CD14-positive monocyte (primary cell): ENCODE measurements around the gene AMOTL1. TPM values are rescaled to one million over a fixed set of nuclear protein-coding genes. Genes with fewer than 3 reads are reported as not detected.

Experiments used
- DNase-seq, 3 donors: peaks; one replicate each; pipeline ENCODE4 v3.0.0-alpha.2; 2011 to 2022
- H2AFZ ChIP-seq: 2 replicates; pipeline ENCODE4 v1.6.0; 2012; ENCODE audit warnings: mild to moderate bottlenecking, low read depth, low read length, inconsistent platforms; ENCODE audit not compliant: insufficient read depth, poor library complexity, severe bottlenecking
- H3K27ac ChIP-seq, 2 donors: 1 replicate in 1 of 2; 2 replicates in 1 of 2; pipeline ENCODE4 v1.5.1; 2012 to 2013; ENCODE audit warnings: low read length in 2 of 2, control low read depth in 1 of 2, inconsistent platforms in 1 of 2, low read depth in 1 of 2, mild to moderate bottlenecking in 1 of 2
- H3K27me3 ChIP-seq, 2 donors: one replicate each; pipeline versions ENCODE4 v1.6.0 to v1.6.1; 2011 to 2013; ENCODE audit warnings: low read length in 2 of 2; ENCODE audit not compliant: control insufficient read depth in 2 of 2, insufficient read depth in 2 of 2
- H3K36me3 ChIP-seq, 2 donors: replicated peaks in 1 of 2; 1 replicate in 1 of 2; 2 replicates in 1 of 2; pipeline versions ENCODE4 v1.5.1 to v1.6.1; 2012 to 2013; ENCODE audit warnings: low read length in 2 of 2, control low read depth in 1 of 2, inconsistent platforms in 1 of 2, mild to moderate bottlenecking in 1 of 2; ENCODE audit not compliant: insufficient read depth in 2 of 2, control insufficient read depth in 1 of 2
- H3K4me1 ChIP-seq, 2 donors: 1 replicate in 1 of 2; 2 replicates in 1 of 2; pipeline versions ENCODE4 v1.5.1 to v1.6.1; 2012 to 2013; ENCODE audit warnings: low read length in 2 of 2, control low read depth in 1 of 2, inconsistent platforms in 1 of 2, mild to moderate bottlenecking in 1 of 2, moderate library complexity in 1 of 2; ENCODE audit not compliant: insufficient read depth in 2 of 2, control insufficient read depth in 1 of 2
- H3K4me2 ChIP-seq: replicated peaks from 2 replicates; pipeline ENCODE3; 2012; ENCODE audit warnings: low read length, moderate library complexity, mild to moderate bottlenecking; ENCODE audit not compliant: poor library complexity, severe bottlenecking; ENCODE audit errors: extremely low read depth
- H3K4me3 ChIP-seq, 3 experiments: fragments of 200-600 bp in 1 of 3; sonication (generic) in 1 of 3; replicated peaks in 1 of 3; 1 replicate in 2 of 3; 2 replicates in 1 of 3; pipeline ENCODE4 v1.5.1; 2011 to 2013; ENCODE audit warnings: low read length in 3 of 3, mild to moderate bottlenecking in 3 of 3, control low read depth in 2 of 3, low read depth in 2 of 3, inconsistent platforms in 1 of 3, moderate library complexity in 1 of 3
- H3K79me2 ChIP-seq: 2 replicates; pipeline ENCODE4 v1.6.0; 2012; ENCODE audit warnings: mild to moderate bottlenecking, control low read depth, inconsistent platforms, low read length, moderate library complexity; ENCODE audit not compliant: insufficient read depth
- H3K9ac ChIP-seq: 2 replicates; pipeline ENCODE4 v1.6.0; 2017; ENCODE audit warnings: low read length, mild to moderate bottlenecking; ENCODE audit not compliant: insufficient read depth, poor library complexity, severe bottlenecking
- H3K9me3 ChIP-seq, 2 donors: replicated peaks in 1 of 2; 1 replicate in 1 of 2; 2 replicates in 1 of 2; pipeline versions ENCODE4 v1.5.1 to v1.6.1; 2012 to 2013; ENCODE audit warnings: low read length in 2 of 2, control low read depth in 1 of 2; ENCODE audit not compliant: control insufficient read depth in 1 of 2, insufficient read depth in 1 of 2
- H4K20me1 ChIP-seq: 2 replicates; pipeline ENCODE4 v1.6.0; 2012; ENCODE audit warnings: mild to moderate bottlenecking, low read length, control low read depth, moderate library complexity; ENCODE audit not compliant: insufficient read depth
- H3K27ac Mint-ChIP-seq, 7 donors: one replicate each; pipeline ENCODE4 v1.8.0; 2020; ENCODE audit warnings: mild to moderate bottlenecking in 7 of 7, mixed read lengths in 7 of 7, moderate library complexity in 6 of 7, inconsistent platforms in 2 of 7
- H3K27me3 Mint-ChIP-seq, 3 donors: one replicate each; pipeline ENCODE4 v1.8.0; 2021 to 2022; ENCODE audit warnings: low read depth in 3 of 3, mild to moderate bottlenecking in 3 of 3, mixed read lengths in 3 of 3, moderate library complexity in 3 of 3, inconsistent platforms in 1 of 3
- H3K36me3 Mint-ChIP-seq, 2 donors: one replicate each; pipeline ENCODE4 v1.8.0; 2020; ENCODE audit warnings: mixed read lengths in 2 of 2, inconsistent platforms in 1 of 2, mild to moderate bottlenecking in 1 of 2
- H3K4me1 Mint-ChIP-seq: one replicate; pipeline ENCODE4 v1.8.0; 2020; ENCODE audit warnings: mild to moderate bottlenecking, mixed read lengths
- H3K4me3 Mint-ChIP-seq, 2 donors: one replicate each; pipeline ENCODE4 v1.8.0; 2020; ENCODE audit warnings: mild to moderate bottlenecking in 2 of 2, mixed read lengths in 2 of 2, moderate library complexity in 1 of 2
- H3K9me3 Mint-ChIP-seq, 7 donors: one replicate each; pipeline ENCODE4 v1.8.0; 2020 to 2022; ENCODE audit warnings: mixed read lengths in 7 of 7, mild to moderate bottlenecking in 6 of 7, moderate library complexity in 6 of 7, inconsistent platforms in 2 of 7
- CTCF ChIP-seq: fragments of 200-600 bp; IDR thresholded peaks from one replicate; pipeline ENCODE4 v1.8.0; 2022; ENCODE audit warnings: antibody characterized with exemption, mild to moderate bottlenecking
- WGBS: methylation state at CpG from one replicate; pipeline ENCODE4 v1.1.5; 2013; ENCODE audit warnings: missing lambda C conversion rate; ENCODE audit not compliant: insufficient coverage; 5-methylcytosine and 5-hydroxymethylcytosine counted together
- intact Hi-C, 2 donors: fragments of 100-400 bp; cut with micrococcal nuclease; formaldehyde crosslinking; loops; one replicate each; pipeline versions ENCODE4 v1.15.0 to v1.15.1; 2023
- polyA plus RNA-seq, 3 donors: library from polyadenylated mRNA; depleted of rRNA in 1 of 3; unstranded in 2 of 3; stranded (reverse) in 1 of 3; fragments of 300-500 nt in 2 of 3; fragments of >200 nt in 1 of 3; fragmentation: Illumina TruSeq in 2 of 3; gene quantifications; 1 replicate in 2 of 3; 2 replicates in 1 of 3; pipeline ENCODE4 v1.2.3, GENCODE V29; 2012 to 2021

AMOTL1 gene
- polyA plus RNA-seq, 3 donors, result 0.41 to 0.66 (median 0.46) TPM

GRCh38 chr11:94857337-94857736 lies 89.2 kb downstream of the AMOTL1 start:
- H3K4me1 ChIP-seq, result no peaks in the 10 kb centered on the region
- H3K4me1 Mint-ChIP-seq, result no peaks in the 10 kb centered on the region
- intact Hi-C loops, result no loop called here
- no peak overlapping the region for H3K4me3 ChIP-seq
- no CpG with 5 or more reads among the region's 2 CpGs for WGBS
- H2AFZ ChIP-seq, result no peak overlapping the region
- H3K4me3 Mint-ChIP-seq, result no peak overlapping the region
- no peaks in the 10 kb centered on the region for H3K79me2 ChIP-seq
- H3K36me3 Mint-ChIP-seq, result peaks cover 29 to 59% of the 10 kb centered on the region in 2 donors
- H3K4me2 ChIP-seq, result no peak overlapping the region
- no peaks in the 10 kb centered on the region for H4K20me1 ChIP-seq
- H3K9me3 Mint-ChIP-seq, result no peaks in the 10 kb centered on the region
- no peaks in the 10 kb centered on the region for H3K9me3 ChIP-seq
- no peak overlapping the region for H3K27ac ChIP-seq
- no peak overlapping the region for H3K27ac Mint-ChIP-seq
- DNase-seq, result no peak
- no peaks in the 10 kb centered on the region for H3K27me3 ChIP-seq
- no peak overlapping the region for H3K9ac ChIP-seq
- TF ChIP-seq CTCF, result no peak
- H3K36me3 ChIP-seq, result peaks cover 2 to 38% of the 10 kb centered on the region in 2 donors
- peaks cover 0 to 3% (median 2%) of the 10 kb centered on the region in 3 donors for H3K27me3 Mint-ChIP-seq

GRCh38 chr11:94858012-94858705 lies 90.0 kb downstream of the AMOTL1 start:
- H3K27me3 Mint-ChIP-seq, result peaks cover 0 to 3% (median 2%) of the 10 kb centered on the region in 3 donors
- H3K9me3 Mint-ChIP-seq, result no peaks in the 10 kb centered on the region
- H3K36me3 Mint-ChIP-seq, result peaks cover 29 to 57% of the 10 kb centered on the region in 2 donors

More at GRCh38 chr11:94858012-94858705, 90.0 kb downstream of the AMOTL1 start:
- WGBS, result 97% methylated on average over 3 of the region's 4 CpGs
- H3K27ac Mint-ChIP-seq, result no peak overlapping the region
- peaks cover 2 to 38% of the 10 kb centered on the region in 2 donors for H3K36me3 ChIP-seq
- no peak for TF ChIP-seq CTCF
- intact Hi-C loops, result no loop called here
- H3K9ac ChIP-seq, result no peak overlapping the region
- H3K9me3 ChIP-seq, result no peaks in the 10 kb centered on the region
- no peak overlapping the region for H2AFZ ChIP-seq
- no peak overlapping the region for H3K4me3 ChIP-seq
- H3K4me3 Mint-ChIP-seq, result no peak overlapping the region
- H3K27ac ChIP-seq, result no peak overlapping the region
- no peaks in the 10 kb centered on the region for H3K27me3 ChIP-seq
- no peaks in the 10 kb centered on the region for H4K20me1 ChIP-seq
- no peak for DNase-seq
- H3K4me2 ChIP-seq, result no peak overlapping the region
- no peaks in the 10 kb centered on the region for H3K4me1 ChIP-seq
- no peaks in the 10 kb centered on the region for H3K79me2 ChIP-seq
- H3K4me1 Mint-ChIP-seq, result no peaks in the 10 kb centered on the region
